ENCODE data around the gene BABAM1.

Gene BABAM1

GRCh38 chr19:17285415-17286135, 18.3 kb downstream of the BABAM1 start:
- no peak for DNase-seq
- H3K27ac ChIP-seq, result no peak overlapping the region
- no peaks in the 10 kb centered on the region for H3K27me3 ChIP-seq (ENCODE audit: insufficient read depth, low read depth, severe bottlenecking)
- no peak for TF ChIP-seq CTCF (IDR thresholded peaks at IDR 0.05; ENCODE audit: low read depth, low read length)
- H3K4me3 ChIP-seq (ENCODE audit: low read depth, low read length), result no peak overlapping the region
- peaks cover 5% of the 10 kb centered on the region; the same call in 1 of the 2 replicates for H3K36me3 ChIP-seq
- peaks cover 6% of the 10 kb centered on the region for H3K9me3 ChIP-seq (ENCODE audit: severe bottlenecking)

GRCh38 chr19:17286263-17286662, 19.0 kb downstream of the BABAM1 start:
- no peak for TF ChIP-seq CTCF (IDR thresholded peaks at IDR 0.05; ENCODE audit: low read depth, low read length)
- Histone ChIP-seq H3K27ac (no peak overlapping the region), H3K36me3 (peaks cover 5% of the 10 kb centered on the region; the same call in 1 of the 2 replicates), H3K9me3 (ENCODE audit: severe bottlenecking) (peaks cover 6% of the 10 kb centered on the region), H3K4me3 (ENCODE audit: low read depth, low read length) (no peak overlapping the region), H3K27me3 (ENCODE audit: insufficient read depth, low read depth, severe bottlenecking) (no peaks in the 10 kb centered on the region)
- no peak for DNase-seq

- no peak for DNase-seq
- Histone ChIP-seq H3K36me3 (peaks cover 8% of the 10 kb centered on the region), H3K4me3 (ENCODE audit: low read depth, low read length) (no peak overlapping the region), H3K27me3 (ENCODE audit: insufficient read depth, low read depth, severe bottlenecking) (no peaks in the 10 kb centered on the region), H3K27ac (no peak overlapping the region), H3K9me3 (ENCODE audit: severe bottlenecking) (peaks cover 6% of the 10 kb centered on the region)
- no peak for TF ChIP-seq CTCF (IDR thresholded peaks at IDR 0.05; ENCODE audit: low read depth, low read length)
These were observed 19.5 kb downstream of the BABAM1 start for GRCh38 chr19:17286752-17287151.

GRCh38 chr19:17289489-17289888, 22.2 kb downstream of the BABAM1 start:
- Histone ChIP-seq H3K36me3 (peaks cover 22% of the 10 kb centered on the region), H3K4me3 (ENCODE audit: low read depth, low read length) (no peak overlapping the region), H3K27ac (no peak overlapping the region), H3K27me3 (ENCODE audit: insufficient read depth, low read depth, severe bottlenecking) (no peaks in the 10 kb centered on the region), H3K9me3 (ENCODE audit: severe bottlenecking) (peaks cover 6% of the 10 kb centered on the region)
- peak; percentile 55 for DNase-seq
- TF ChIP-seq CTCF (IDR thresholded peaks at IDR 0.05; ENCODE audit: low read depth, low read length), result no peak

- Histone ChIP-seq H3K36me3 (peaks cover 28% of the 10 kb centered on the region), H3K9me3 (ENCODE audit: severe bottlenecking) (no peaks in the 10 kb centered on the region), H3K27me3 (ENCODE audit: insufficient read depth, low read depth, severe bottlenecking) (no peaks in the 10 kb centered on the region), H3K27ac (no peak overlapping the region), H3K4me3 (ENCODE audit: low read depth, low read length) (no peak overlapping the region)
- peak; percentile 48 for DNase-seq
- peak; percentile 57 for TF ChIP-seq CTCF (IDR thresholded peaks at IDR 0.05; ENCODE audit: low read depth, low read length)
These were observed 25.2 kb downstream of the BABAM1 start for GRCh38 chr19:17292301-17293074.

All from WERI-Rb-1 (cell line).